Stimulated activated CD4-positive, alpha-beta T cell treated with anti-CD3 and anti-CD28 coated beads, Interleukin-1b, Interleukin-23, amount 100 ng/mL, for 4 hours (primary cell): ENCODE measurements around the gene SLC38A5.
"Not testable (repeated sequence)": the region's sequence is repeated elsewhere in the genome, so short reads cannot be mapped to it uniquely, and the experiment has no call there.

Experiments used
- DNase-seq, 2 donors: peaks; one replicate each; pipeline ENCODE4 v3.0.0-alpha.2; 2020; ENCODE audit warnings: low read depth in 2 of 2

The SLC38A5 gene

DNA sequence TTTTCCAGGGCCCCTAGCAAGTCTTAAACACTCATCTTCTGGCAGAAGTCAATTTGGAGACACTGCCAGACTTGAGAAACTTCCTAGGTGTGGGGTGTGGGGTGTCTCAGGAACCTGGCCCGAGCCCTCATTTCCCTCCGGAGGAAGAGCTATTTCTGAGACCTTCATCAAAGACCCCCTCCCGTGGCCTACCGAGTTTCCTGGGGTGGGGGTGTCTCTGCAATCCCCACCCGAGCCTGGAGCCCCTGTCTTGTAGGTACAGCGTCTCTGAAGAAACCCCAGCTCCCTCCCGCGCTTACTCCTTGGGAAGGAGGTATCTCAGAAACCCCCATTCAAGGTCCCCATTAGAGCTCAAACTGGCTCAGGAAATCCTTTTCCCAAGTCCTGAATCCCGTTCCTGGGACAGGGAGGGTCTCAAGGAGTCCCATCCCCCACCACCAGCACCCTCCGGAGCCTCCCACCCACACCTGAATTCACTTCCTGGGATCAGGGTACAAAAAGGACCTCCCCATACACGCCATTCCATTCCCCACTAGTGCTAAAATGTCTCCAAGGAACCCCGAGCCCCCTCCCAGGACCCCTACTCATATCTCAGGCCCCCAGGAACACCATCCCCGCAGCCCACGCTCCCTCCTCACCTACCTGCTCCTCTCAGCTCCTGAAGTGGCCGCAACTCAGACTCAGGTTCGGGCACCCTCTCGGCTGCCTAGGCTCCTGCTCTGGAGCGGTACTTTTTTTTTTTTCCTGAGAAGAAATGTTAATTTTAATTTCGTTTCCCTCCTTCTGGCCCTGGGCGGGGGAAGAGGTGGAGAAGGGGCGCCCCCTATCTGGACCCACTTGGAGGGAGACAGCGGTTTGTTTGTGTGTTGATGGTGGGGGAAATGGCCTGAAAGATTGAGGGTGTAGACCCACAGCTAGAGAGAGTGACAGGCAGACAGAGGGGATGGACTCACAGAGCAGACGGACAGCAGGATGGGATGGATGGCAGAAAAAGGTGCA, 1.1 kb downstream of the SLC38A5 start:
- DNase-seq = peak in 1 of 2 donors; percentile 54

- DNase-seq = peak; percentile 48 to 59
Measured at GRCh38 chrX:48468247-48468671, 1.8 kb downstream of the SLC38A5 start.

DNA sequence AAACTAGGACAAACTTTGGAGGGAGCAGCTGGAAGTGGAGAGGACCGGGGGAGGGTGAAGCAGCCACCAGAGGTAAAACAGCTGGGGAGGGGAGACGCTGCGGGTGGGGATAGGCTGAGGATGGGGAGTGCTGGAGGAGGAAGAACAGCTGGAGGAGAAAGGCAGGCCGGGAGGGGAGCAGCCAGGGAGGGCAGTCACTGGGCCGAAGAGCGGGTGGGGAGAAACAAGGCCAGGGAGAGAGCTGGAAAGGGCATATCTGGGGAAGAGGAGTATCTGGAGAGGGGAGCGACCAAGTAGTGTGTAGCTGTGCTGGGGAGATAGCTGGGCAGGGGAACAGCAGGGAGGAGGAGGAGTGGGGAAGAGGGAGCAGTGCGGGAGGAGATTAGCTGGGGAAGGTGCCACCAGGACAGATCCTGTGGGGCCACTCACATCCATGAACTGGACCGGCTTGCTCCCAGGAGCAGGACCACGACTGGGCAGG, 2.7 kb downstream of the SLC38A5 start:
- DNase-seq = no peak

- DNase-seq = peak in 1 of 2 donors; percentile 24
Measured at GRCh38 chrX:48466696-48467095, 3.4 kb downstream of the SLC38A5 start.

- DNase-seq = no peak
Measured at GRCh38 chrX:48465336-48465933, 4.6 kb downstream of the SLC38A5 start.

DNA sequence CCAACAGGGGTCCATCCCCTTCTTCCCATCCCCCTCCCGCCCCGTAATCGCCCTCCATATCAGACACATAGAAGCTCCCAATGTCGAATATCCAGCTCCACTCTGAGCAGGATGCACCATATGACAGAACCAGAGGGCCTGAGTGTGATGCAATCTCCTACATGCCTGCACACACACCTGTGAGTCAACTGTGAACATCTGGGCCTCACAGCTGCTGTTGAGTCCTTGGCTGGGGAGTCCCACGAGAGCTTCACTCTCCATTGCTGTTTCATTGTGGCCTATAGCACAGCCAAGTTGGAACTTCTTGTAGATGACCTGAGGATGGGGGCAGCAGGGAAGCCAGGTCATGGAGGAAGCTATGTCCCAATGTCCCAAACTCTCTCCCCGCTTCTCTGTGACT, 8.2 kb downstream of the SLC38A5 start:
- no peak for DNase-seq

- DNase-seq = no peak
Measured at GRCh38 chrX:48460606-48461005, 9.5 kb downstream of the SLC38A5 start.

DNA sequence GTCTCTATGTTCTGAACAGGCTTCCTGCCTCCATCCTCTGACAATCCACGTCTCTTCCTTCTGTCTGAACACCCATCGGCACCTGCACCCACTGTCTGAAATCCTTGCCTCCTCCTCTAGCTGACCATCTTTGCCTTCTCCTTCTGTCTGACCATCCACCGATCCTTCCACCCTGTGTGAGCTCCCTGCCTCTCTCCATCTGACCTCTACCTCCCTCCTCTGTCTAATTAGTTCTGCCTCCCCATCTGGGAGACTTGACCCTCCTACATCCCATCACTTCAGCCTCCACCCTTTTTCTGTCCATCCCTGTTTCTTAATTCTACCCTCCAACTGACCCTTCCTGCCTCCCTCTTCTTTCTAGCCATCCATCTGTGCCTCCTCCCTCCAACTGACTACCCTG, 10.0 kb downstream of the SLC38A5 start:
- DNase-seq = no peak

- no peak for DNase-seq
Measured at GRCh38 chrX:48459483-48459882, 10.6 kb downstream of the SLC38A5 start.

DNA sequence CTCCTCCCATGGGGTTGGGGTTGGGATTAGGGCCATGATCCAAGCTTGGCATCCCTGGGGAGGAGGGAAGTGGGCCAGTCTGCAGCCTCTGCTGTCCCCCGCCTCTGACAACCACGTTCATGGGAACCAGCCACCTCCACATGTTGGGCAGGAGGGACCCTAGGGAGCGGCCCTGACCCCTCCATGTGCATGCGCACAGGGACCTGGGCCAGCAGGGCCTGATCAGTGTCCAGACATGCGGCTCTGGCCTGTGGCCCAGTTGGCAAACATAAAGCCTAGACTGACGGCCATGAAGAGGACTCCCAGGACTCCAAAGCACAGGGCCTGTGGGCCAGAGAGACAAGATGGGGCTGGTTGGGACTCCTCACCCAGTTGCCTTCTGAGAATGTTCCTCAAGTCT, 11.3 kb downstream of the SLC38A5 start:
- DNase-seq = no peak

GRCh38 chrX:48456628-48457331, 13.3 kb downstream of the SLC38A5 start:
- DNase-seq = no peak

GRCh38 chrX:48451708-48452107, 18.4 kb downstream of the SLC38A5 start:
- DNase-seq = no peak

DNA sequence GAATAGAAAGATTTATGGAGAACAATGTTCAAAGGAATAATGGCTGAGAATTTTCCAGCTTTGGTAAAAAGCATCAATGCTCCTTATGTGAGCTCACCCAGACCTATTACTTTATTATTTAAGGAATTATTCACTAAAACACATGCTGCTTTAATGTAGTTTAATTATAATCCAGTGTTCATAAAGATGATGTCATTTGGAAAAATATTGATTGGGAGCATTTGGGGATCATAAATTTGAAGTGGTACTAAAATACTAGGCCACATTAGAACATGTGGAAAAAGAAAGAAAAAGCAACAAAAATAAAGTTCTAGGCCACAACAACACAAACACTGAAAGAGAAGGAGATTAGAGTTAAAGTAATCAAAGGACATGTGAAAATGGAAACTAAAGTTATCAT, 20.0 kb downstream of the SLC38A5 start:
- DNase-seq = no peak

- not testable (repeated sequence) for DNase-seq
Measured at GRCh38 chrX:48447201-48447600, 22.9 kb downstream of the SLC38A5 start.

GRCh38 chrX:48433713-48434112, 36.3 kb downstream of the SLC38A5 start:
- not testable (repeated sequence) for DNase-seq

DNA sequence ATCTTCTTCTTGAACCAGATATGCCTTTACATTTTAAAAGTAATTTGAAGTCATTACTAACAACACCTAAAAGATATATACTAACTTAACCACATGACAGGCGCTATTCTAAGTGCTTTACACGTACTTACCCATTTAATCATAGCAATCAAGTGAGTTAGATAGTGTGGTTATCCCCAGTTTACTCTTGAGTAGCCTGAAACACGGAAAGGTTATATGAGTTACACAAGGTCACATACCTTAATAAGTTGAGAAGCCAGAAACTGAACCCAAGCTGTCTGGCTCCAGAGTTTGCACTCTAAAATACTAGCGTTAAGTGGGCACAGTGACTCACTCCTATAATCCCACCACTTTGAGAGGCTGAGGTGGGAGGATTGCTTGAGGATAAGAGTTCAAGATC, 39.9 kb downstream of the SLC38A5 start:
- not testable (repeated sequence) for DNase-seq

DNA sequence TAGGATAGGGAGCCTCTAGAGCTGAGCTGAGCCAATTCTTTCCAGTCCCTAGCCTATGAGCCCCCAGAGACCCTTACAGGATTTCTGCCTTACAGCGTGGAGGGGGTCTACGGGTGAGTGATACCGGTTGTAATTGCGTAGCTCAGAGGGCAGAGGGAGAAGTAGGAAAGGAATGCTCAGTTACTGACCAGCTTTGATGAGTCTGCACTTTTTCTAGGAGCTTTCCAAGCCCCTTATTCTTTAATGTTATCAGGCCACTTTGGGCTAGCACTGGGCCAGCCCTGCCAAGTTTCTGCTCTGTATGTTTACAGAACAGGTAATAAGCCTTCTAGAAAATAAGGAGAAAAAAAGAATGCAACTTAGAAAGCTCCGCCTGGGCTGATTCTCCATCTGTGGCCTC, 40.5 kb downstream of the SLC38A5 start:
- DNase-seq = not testable (repeated sequence)

DNA sequence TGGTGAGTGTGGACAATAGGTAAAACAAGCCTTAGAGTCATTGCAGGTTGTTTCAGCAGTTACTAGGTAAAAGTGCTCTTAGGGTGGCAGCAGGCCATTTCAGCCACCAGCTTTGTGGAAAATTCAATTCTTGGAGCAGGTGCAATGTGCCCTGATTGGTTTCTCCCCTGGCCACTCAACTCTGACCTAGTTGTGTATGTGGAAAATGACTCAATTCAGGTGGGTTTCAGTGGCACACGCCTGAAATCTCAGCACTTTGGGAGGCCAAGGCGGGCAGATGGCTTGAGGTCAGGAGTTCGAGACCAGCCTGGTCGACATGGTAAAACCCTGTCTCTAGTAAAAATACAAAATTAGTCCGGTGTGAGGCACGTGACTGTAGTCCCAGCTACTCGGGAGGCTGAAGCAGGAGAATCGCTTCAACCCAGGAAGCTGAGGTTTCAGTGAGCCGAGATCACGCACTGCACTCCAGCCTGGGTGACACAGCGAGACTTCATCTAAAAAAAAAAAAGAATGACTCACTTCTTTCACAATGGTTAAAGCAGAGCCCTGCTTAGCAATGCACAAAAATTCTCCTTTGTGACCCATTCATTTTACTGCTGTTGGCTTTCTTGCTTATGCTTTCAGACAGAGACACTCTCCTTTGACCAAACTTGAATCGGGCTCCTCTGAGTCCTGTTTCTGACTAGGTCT, 42.9 kb downstream of the SLC38A5 start:
- DNase-seq = not testable (repeated sequence)

- not testable (repeated sequence) for DNase-seq
Measured at GRCh38 chrX:48411860-48412259, 58.2 kb downstream of the SLC38A5 start, which contains the start of gene SSX4B. Gene SSX4B (minus strand): TSS chrX:48411960. CDS start chrX:48411372, 588 bp downstream.
